Endothelial cell of umbilical vein (primary cell): ENCODE measurements around the gene LPP. TPM values are rescaled to one million over a fixed set of nuclear protein-coding genes. Genes with fewer than 3 reads are reported as not detected.

Experiments
- BruUV-seq: library from RNA; stranded (reverse); fragments of 400-500 nt; replicated peaks from 2 replicates; lab custom pipeline; 2021; lab: Mats Ljungman, UMichigan
- CTCF ChIA-PET: fragments of 300-600, 350-600 bp; sonication (Branson Sonifier 250); formaldehyde crosslinking; loops from one replicate; lab custom pipeline; 2021; ENCODE audit warnings: antibody characterized with exemption, inconsistent platforms; lab: Charles Lee
- POLR2A ChIA-PET: fragments of 300-600, 350-600 bp; sonication (Branson Sonifier 250); formaldehyde crosslinking; loops from one replicate; lab custom pipeline; 2021; ENCODE audit warnings: antibody characterized with exemption, inconsistent platforms; lab: Charles Lee
- DNase-seq: peaks from one replicate; pipeline ENCODE4 v3.0.0-alpha.2; 2011; ENCODE audit warnings: low read depth, low spot score
- FAIRE-seq: peaks from 2 replicates; lab custom pipeline; 2011; peaks lifted over from hg19 to GRCh38; lab: Jason Lieb, UNC
- H2AFZ ChIP-seq: 2 replicates; pipeline ENCODE4 v1.6.0; 2012; ENCODE audit warnings: low read depth, low read length, control low read depth, inconsistent platforms
- H3K27ac ChIP-seq: 2 replicates; pipeline ENCODE4 v1.5.1; 2011; ENCODE audit warnings: low read depth, mild to moderate bottlenecking, control low read depth, low read length, moderate library complexity; ENCODE audit not compliant: insufficient read depth
- H3K27me3 ChIP-seq, 2 experiments: 2 replicates each; pipeline versions ENCODE4 v1.6.0 to v1.6.1; 2011; ENCODE audit warnings: low read length in 2 of 2, mixed read lengths in 1 of 2; ENCODE audit not compliant: control insufficient read depth in 2 of 2, insufficient read depth in 2 of 2
- H3K36me3 ChIP-seq, 2 experiments: 2 replicates in 1 of 2; 3 replicates in 1 of 2; pipeline ENCODE4 v1.5.1; 2011; ENCODE audit warnings: low read length in 2 of 2, mild to moderate bottlenecking in 1 of 2, moderate library complexity in 1 of 2; ENCODE audit not compliant: control insufficient read depth in 2 of 2, insufficient read depth in 2 of 2; ENCODE audit errors: extremely low read depth in 1 of 2
- H3K4me1 ChIP-seq: 3 replicates; pipeline ENCODE4 v1.5.1; 2011; ENCODE audit warnings: mild to moderate bottlenecking, low read length; ENCODE audit not compliant: control insufficient read depth, insufficient read depth; ENCODE audit errors: extremely low read depth
- H3K4me2 ChIP-seq: 2 replicates; pipeline ENCODE4 v1.6.1; 2011; ENCODE audit warnings: low read length, control low read depth, mixed read lengths; ENCODE audit not compliant: insufficient read depth
- H3K4me3 ChIP-seq, 3 experiments: fragments of 200-600 bp in 1 of 3; sonication (generic), shearing (Covaris generic) in 1 of 3; replicated peaks in 1 of 3; 2 replicates each; pipeline ENCODE4 v1.5.1; 2011 to 2016; ENCODE audit warnings: control low read depth in 3 of 3, low read length in 3 of 3, mild to moderate bottlenecking in 2 of 3, inconsistent platforms in 1 of 3, low read depth in 1 of 3, moderate library complexity in 1 of 3; ENCODE audit not compliant: insufficient read depth in 1 of 3
- H3K79me2 ChIP-seq: 2 replicates; pipeline ENCODE4 v1.6.0; 2012; ENCODE audit warnings: low read length, inconsistent platforms; ENCODE audit not compliant: control insufficient read depth, insufficient read depth
- H3K9ac ChIP-seq: replicated peaks from 2 replicates; pipeline ENCODE3; 2011; ENCODE audit warnings: low read length, control low read depth; ENCODE audit not compliant: insufficient read depth; ENCODE audit errors: extremely low read depth
- H3K9me1 ChIP-seq: replicated peaks from 3 replicates; pipeline ENCODE4 v1.6.0; 2011; ENCODE audit warnings: mild to moderate bottlenecking, low read length; ENCODE audit not compliant: control insufficient read depth, insufficient read depth; ENCODE audit errors: extremely low read depth
- H3K9me3 ChIP-seq: replicated peaks from 2 replicates; pipeline ENCODE4 v1.5.1; 2012; ENCODE audit warnings: low read length, inconsistent platforms; ENCODE audit not compliant: control insufficient read depth, insufficient read depth
- H4K20me1 ChIP-seq: replicated peaks from 2 replicates; pipeline ENCODE3; 2011; ENCODE audit warnings: mild to moderate bottlenecking, low read length; ENCODE audit not compliant: control insufficient read depth, insufficient read depth; ENCODE audit errors: extremely low read depth
- CTCF ChIP-seq, 2 donors: IDR thresholded peaks; 1 replicate in 1 of 2; 2 replicates in 1 of 2; pipeline ENCODE4 v1.5.1; 2011; ENCODE audit warnings: low read length in 2 of 2, mild to moderate bottlenecking in 2 of 2, moderate library complexity in 2 of 2, control low read depth in 1 of 2, inconsistent platforms in 1 of 2, low read depth in 1 of 2; ENCODE audit not compliant: insufficient read depth in 1 of 2; ENCODE audit errors: extremely low read depth in 1 of 2
- EZH2 ChIP-seq: IDR thresholded peaks from 2 replicates; pipeline ENCODE4 v1.6.1; 2012; ENCODE audit warnings: borderline replicate concordance, low read depth, mild to moderate bottlenecking, moderate library complexity, low read length, inconsistent platforms; ENCODE audit not compliant: severe bottlenecking
- FOS ChIP-seq: IDR thresholded peaks from 2 replicates; pipeline ENCODE4 v1.6.1; 2011; ENCODE audit warnings: mild to moderate bottlenecking, low read length, moderate library complexity, borderline replicate concordance; ENCODE audit not compliant: insufficient read depth
- GATA2 ChIP-seq: IDR thresholded peaks from 2 replicates; pipeline ENCODE4 v1.7.0; 2011; ENCODE audit warnings: low read depth, mild to moderate bottlenecking, moderate library complexity, mixed read lengths, low read length; ENCODE audit not compliant: insufficient read length, insufficient read depth
- JUN ChIP-seq: IDR thresholded peaks from 2 replicates; pipeline ENCODE4 v1.6.1; 2011; ENCODE audit warnings: borderline replicate concordance, low read depth; ENCODE audit not compliant: insufficient read length, insufficient read depth
- MAX ChIP-seq: IDR thresholded peaks from 2 replicates; pipeline ENCODE4 v1.6.1; 2011; ENCODE audit not compliant: insufficient read depth, insufficient read length
- MYC ChIP-seq: IDR thresholded peaks from one replicate; pipeline ENCODE4 v1.6.1; 2011; ENCODE audit warnings: mild to moderate bottlenecking, low read depth, low read length
- POLR2A ChIP-seq: IDR thresholded peaks from 2 replicates; pipeline ENCODE4 v1.6.1; 2012; ENCODE audit warnings: low read depth, mild to moderate bottlenecking, control low read depth, low read length
- POLR2AphosphoS5 ChIP-seq: IDR thresholded peaks from 2 replicates; pipeline ENCODE4 v1.6.1; 2012; ENCODE audit warnings: low read depth, mild to moderate bottlenecking, control low read depth, low read length, moderate library complexity; ENCODE audit not compliant: insufficient read depth
- dilution Hi-C: fragments of 300-500 bp; cut with MboI; formaldehyde crosslinking; loops from one replicate; pipeline ENCODE4 v1.15.0; 2019; ENCODE audit warnings: low sequenced_read_pairs; ENCODE audit not compliant: extremely low pct_ligation_motif_present
- intact Hi-C: fragments of 100-400 bp; cut with micrococcal nuclease; formaldehyde crosslinking; loops from one replicate; pipeline ENCODE4 v1.10.0; 2022
- polyA plus RNA-seq, 4 experiments: library from polyadenylated mRNA; depleted of rRNA in 3 of 4; stranded (reverse) in 3 of 4; unstranded in 1 of 4; fragments of >200 nt; gene quantifications; 2 replicates each; pipeline versions ENCODE4 v1.2.1 to v1.2.3, GENCODE V29; 2011 to 2012; ENCODE audit warnings: missing spikeins in 1 of 4
- total RNA-seq: library from RNA; stranded (reverse); gene quantifications from 2 replicates; pipeline ENCODE4 v1.2.3, GENCODE V29; 2021

LPP gene
- total and polyA plus RNA-seq, 2 donors (not counting 3 experiments of a cell fraction or from before 2014, with no cell fraction given) = 16.9 to 153 TPM

- CTCF ChIA-PET = no interaction called here
Measured at GRCh38 chr3:188239577-188239976, 85.6 kb downstream of the LPP start.

More at GRCh38 chr3:188239577-188239976, 85.6 kb downstream of the LPP start:
- H3K79me2 ChIP-seq = peaks cover 19% of the 10 kb centered on the region
- TF ChIP-seq FOS = no peak
- no peak for TF ChIP-seq JUN
- TF ChIP-seq CTCF (IDR thresholded peaks at IDR 0.05; ENCODE audit: extremely low read depth in 1 of 2, insufficient read depth in 1 of 2, low read depth in 1 of 2, low read length in 2 of 2) = no peak
- TF ChIP-seq MAX = no peak
- TF ChIP-seq MYC = no peak
- no peak for TF ChIP-seq GATA2
- no peak for TF ChIP-seq POLR2AphosphoS5
- no peak for TF ChIP-seq POLR2A
- TF ChIP-seq EZH2 = no peak
- no peak for DNase-seq
- peaks cover 4% of the 10 kb centered on the region for H3K4me1 ChIP-seq
- no peak overlapping the region for H3K4me3 ChIP-seq
- intact Hi-C loops (no loop called here), dilution Hi-C loops (no loop called here)
- no peak overlapping the region for H3K27ac ChIP-seq
- BruUV-seq = no TSS peak
- no peak overlapping the region for H3K9ac ChIP-seq
- H2AFZ ChIP-seq = no peak overlapping the region
- no peak for FAIRE-seq
- H3K4me2 ChIP-seq = no peak overlapping the region
- H3K36me3 ChIP-seq = peaks cover 0 to 3% of the 10 kb centered on the region in 2 experiments
- POLR2A ChIA-PET = no interaction called here
- no peaks in the 10 kb centered on the region for H3K9me1 ChIP-seq
- peaks cover 2% of the 10 kb centered on the region for H4K20me1 ChIP-seq
- H3K9me3 ChIP-seq = no peaks in the 10 kb centered on the region
- no peaks in the 10 kb centered on the region for H3K27me3 ChIP-seq
